Sigmoid colon (tissue), 7 donors: ENCODE measurements around the gene VPS8. TPM values are rescaled to one million over a fixed set of nuclear protein-coding genes. Genes with fewer than 3 reads are reported as not detected.

ENCODE experiments used
- DNase-seq: peaks from one replicate; pipeline ENCODE4 v3.0.0-alpha.2; 2019
- H3K27ac ChIP-seq, 4 donors: fragments of 200-600 bp; sonication (generic); one replicate each; pipeline ENCODE4 v1.5.1; 2016 to 2019; ENCODE audit warnings: mild to moderate bottlenecking in 1 of 4
- H3K27me3 ChIP-seq, 3 donors: fragments of 200-600 bp; sonication (generic); one replicate each; pipeline ENCODE4 v1.5.1; 2019; ENCODE audit warnings: mild to moderate bottlenecking in 1 of 3
- H3K36me3 ChIP-seq, 4 donors: fragments of 200-600 bp; sonication (generic); one replicate each; pipeline ENCODE4 v1.5.1; 2016 to 2019
- H3K4me1 ChIP-seq, 4 donors: fragments of 200-600 bp; sonication (generic); one replicate each; pipeline ENCODE4 v1.5.1; 2017 to 2019
- H3K4me3 ChIP-seq, 4 donors: fragments of 200-600 bp; sonication (generic); one replicate each; pipeline ENCODE4 v1.5.1; 2017 to 2019; ENCODE audit warnings: mild to moderate bottlenecking in 2 of 4, moderate library complexity in 1 of 4
- H3K9me3 ChIP-seq, 4 donors: fragments of 200-600 bp in 3 of 4; sonication (generic) in 3 of 4; one replicate each; pipeline versions ENCODE4 v1.5.1 to v1.6.1; 2013 to 2019
- CTCF ChIP-seq, 4 experiments: fragments of 450-650 bp in 3 of 4; fragments of 200-600 bp in 1 of 4; IDR thresholded peaks; one replicate each; pipeline ENCODE4 v1.5.1; 2016 to 2019; ENCODE audit warnings: antibody characterized with exemption in 4 of 4, mild to moderate bottlenecking in 3 of 4, moderate library complexity in 2 of 4
- EP300 ChIP-seq, 4 donors: sonication (generic); formaldehyde crosslinking; IDR thresholded peaks; one replicate each; pipeline ENCODE4 v1.6.1; 2017; ENCODE audit warnings: antibody characterized with exemption in 4 of 4
- POLR2A ChIP-seq, 2 donors: fragments of 450-650 bp; IDR thresholded peaks; one replicate each; pipeline ENCODE4 v1.6.1; 2016; ENCODE audit warnings: antibody characterized with exemption in 2 of 2, mild to moderate bottlenecking in 2 of 2, moderate library complexity in 2 of 2
- POLR2AphosphoS5 ChIP-seq, 4 donors: sonication (generic); formaldehyde crosslinking; IDR thresholded peaks; one replicate each; pipeline ENCODE4 v1.6.1; 2017; ENCODE audit warnings: antibody characterized with exemption in 4 of 4
- WGBS, 2 donors: extraction: QIAGEN DNeasy Blood & Tissue Kit; methylation state at CpG; one replicate each; pipeline ENCODE4 v1.1.7; 2013; 5-methylcytosine and 5-hydroxymethylcytosine counted together
- intact Hi-C: fragments of 100-400 bp; cut with DNase I; formaldehyde crosslinking; loops from one replicate; pipeline ENCODE4 v1.15.1; 2023
- polyA plus RNA-seq, 3 donors: library from polyadenylated mRNA; stranded (reverse); fragments of 200-250 nt; gene quantifications; one replicate each; pipeline ENCODE4 v1.2.3, GENCODE V29; 2013
- total RNA-seq, 4 donors: library from RNA; depleted of rRNA; stranded (reverse); fragments of >200 nt; gene quantifications; one replicate each; pipeline ENCODE4 v1.1.0, GENCODE V29; 2016
- donor health status: healthy with polysubstance abuse.
- donor health status: Bipolar disorder and iron deficiency.
- donor health status: healthy.

VPS8 gene
- total and polyA plus RNA-seq, 7 donors, result 12.0 to 64.5 (median 34.6) TPM

GRCh38 chr3:184781801-184782200, 30.2 kb upstream of the VPS8 start:
- H3K36me3 ChIP-seq, result no peaks in the 10 kb centered on the region
- TF ChIP-seq POLR2AphosphoS5 (IDR thresholded peaks at IDR 0.05) (no peak), POLR2A (IDR thresholded peaks at IDR 0.05) (no peak), EP300 (IDR thresholded peaks at IDR 0.05) (no peak), CTCF (IDR thresholded peaks at IDR 0.05) (no peak)
- peaks cover 0 to 14% (median 5%) of the 10 kb centered on the region in 3 donors for H3K27me3 ChIP-seq
- intact Hi-C loops, result no loop called here
- no peak overlapping the region for H3K27ac ChIP-seq
- WGBS, 2 donors, result 90 to 91% methylated on average over 4 of the region's 4 CpGs
- no peak overlapping the region for H3K4me3 ChIP-seq
- H3K4me1 ChIP-seq, result peaks cover 0 to 16% (median 10%) of the 10 kb centered on the region in 4 donors
- DNase-seq, result no peak
- no peaks in the 10 kb centered on the region for H3K9me3 ChIP-seq

GRCh38 chr3:184783319-184783718, 28.6 kb upstream of the VPS8 start:
- TF ChIP-seq POLR2A (IDR thresholded peaks at IDR 0.05) (no peak), POLR2AphosphoS5 (IDR thresholded peaks at IDR 0.05) (no peak), EP300 (IDR thresholded peaks at IDR 0.05) (no peak), CTCF (IDR thresholded peaks at IDR 0.05) (no peak)
- no peak for DNase-seq
- Histone ChIP-seq H3K4me1 (peaks cover 0 to 16% (median 14%) of the 10 kb centered on the region in 4 donors), H3K27ac (no peak overlapping the region), H3K4me3 (no peak overlapping the region), H3K9me3 (no peaks in the 10 kb centered on the region), H3K36me3 (no peaks in the 10 kb centered on the region), H3K27me3 (peaks cover 0 to 9% (median 5%) of the 10 kb centered on the region in 3 donors)
- 96% methylated on average over 7 of the region's 7 CpGs for WGBS, 2 donors
- intact Hi-C loops, result no loop called here

GRCh38 chr3:184784731-184785500, 27.1 kb upstream of the VPS8 start:
- intact Hi-C loops, result no loop called here
- no peak overlapping the region for H3K4me3 ChIP-seq
- WGBS, 2 donors, result 55 to 75% methylated on average over 13 of the region's 13 CpGs
- TF ChIP-seq POLR2AphosphoS5 (IDR thresholded peaks at IDR 0.05) (no peak), EP300 (IDR thresholded peaks at IDR 0.05) (no peak), CTCF (IDR thresholded peaks at IDR 0.05) (no peak)
- no peaks in the 10 kb centered on the region for H3K9me3 ChIP-seq
- H3K27ac ChIP-seq, result no peak overlapping the region
- no peaks in the 10 kb centered on the region for H3K27me3 ChIP-seq
- H3K4me1 ChIP-seq, result peaks cover 0 to 16% (median 14%) of the 10 kb centered on the region in 4 donors
- no peaks in the 10 kb centered on the region for H3K36me3 ChIP-seq
- peak; percentile 4 for DNase-seq

- peak overlapping the region; percentile 68 to 84 (median 72) for H3K27ac ChIP-seq
- no peaks in the 10 kb centered on the region for H3K27me3 ChIP-seq
- H3K4me1 ChIP-seq, result peaks cover 0 to 16% (median 14%) of the 10 kb centered on the region in 4 donors
- intact Hi-C loops, result no loop called here
- 83 to 84% methylated on average over 12 of the region's 12 CpGs for WGBS, 2 donors
- no peak for DNase-seq
- no peak for TF ChIP-seq POLR2AphosphoS5 (IDR thresholded peaks at IDR 0.05)
- no peak for TF ChIP-seq EP300 (IDR thresholded peaks at IDR 0.05)
- no peak for TF ChIP-seq CTCF (IDR thresholded peaks at IDR 0.05)
- no peak for TF ChIP-seq POLR2A (IDR thresholded peaks at IDR 0.05)
- H3K36me3 ChIP-seq, result no peaks in the 10 kb centered on the region
- H3K9me3 ChIP-seq, result no peaks in the 10 kb centered on the region
- H3K4me3 ChIP-seq, result no peak overlapping the region
Measured at GRCh38 chr3:184785890-184786279, 26.1 kb upstream of the VPS8 start.
